NB4 (cell line): ENCODE results near the gene FAM185A.
"Not testable (repeated sequence)": the region's sequence is repeated elsewhere in the genome, so short reads cannot be mapped to it uniquely, and the experiment has no call there.

ENCODE experiments used
- DNase-seq: peaks from one replicate; pipeline ENCODE4 v3.0.0; 2010; ENCODE audit warnings: low read depth
- H3K4me3 ChIP-seq: one replicate; pipeline ENCODE4 v1.5.1; 2011; ENCODE audit warnings: mild to moderate bottlenecking, low read depth, low read length, moderate library complexity
- MAX ChIP-seq: IDR thresholded peaks from 2 replicates; pipeline ENCODE4 v1.6.1; 2011; ENCODE audit warnings: low read depth, low read length
- MYC ChIP-seq: IDR thresholded peaks from 2 replicates; pipeline ENCODE4 v1.6.1; 2011; ENCODE audit warnings: low read depth, low read length
- POLR2A ChIP-seq: IDR thresholded peaks from 2 replicates; pipeline ENCODE4 v1.6.1; 2011; ENCODE audit warnings: mild to moderate bottlenecking; ENCODE audit not compliant: insufficient read length; ENCODE audit errors: extremely low read depth

The FAM185A gene

GRCh38 chr7:102748605-102749444, at the start of gene FAM185A:
TSS of gene FAM185A (plus strand) at chr7:102748999. CDS start at chr7:102749208, 209 bp downstream.
- TF ChIP-seq POLR2A (peak; percentile 39), MAX (peak; percentile 83), MYC (peak; percentile 71)
- peak within 1 kb of the TSS; percentile 76 for H3K4me3 ChIP-seq
- DNase-seq = peak; percentile 100

- DNase-seq = peak; percentile 46
- H3K4me3 ChIP-seq = not testable (repeated sequence)
Measured at GRCh38 chr7:102713011-102713690, 35.6 kb upstream of the FAM185A start.

- not testable (repeated sequence) for DNase-seq, H3K4me3 ChIP-seq
Measured at GRCh38 chr7:102713691-102714080, 35.1 kb upstream of the FAM185A start.

- DNase-seq, H3K4me3 ChIP-seq: not testable (repeated sequence)
Measured at GRCh38 chr7:102714774-102715522, 33.9 kb upstream of the FAM185A start.

- H3K4me3 ChIP-seq, DNase-seq: not testable (repeated sequence)
Measured at GRCh38 chr7:102715718-102716117, 33.1 kb upstream of the FAM185A start.

GRCh38 chr7:102718491-102718890, 30.3 kb upstream of the FAM185A start:
- DNase-seq = peak; percentile 18
- H3K4me3 ChIP-seq = not testable (repeated sequence)

- not testable (repeated sequence) for H3K4me3 ChIP-seq, DNase-seq
Measured at GRCh38 chr7:102726170-102726569, 22.6 kb upstream of the FAM185A start.

- H3K4me3 ChIP-seq = not testable (repeated sequence)
Measured at GRCh38 chr7:102729670-102730069, 19.1 kb upstream of the FAM185A start.

GRCh38 chr7:102730431-102730830, 18.4 kb upstream of the FAM185A start:
- H3K4me3 ChIP-seq, DNase-seq: not testable (repeated sequence)

More at GRCh38 chr7:102729670-102730069, 19.1 kb upstream of the FAM185A start:
- DNase-seq = not testable (repeated sequence)

- not testable (repeated sequence) for H3K4me3 ChIP-seq
- peak; percentile 41 for DNase-seq
Measured at GRCh38 chr7:102742002-102742771, 6.6 kb upstream of the FAM185A start.

GRCh38 chr7:102743861-102744260, 4.9 kb upstream of the FAM185A start:
- DNase-seq = not testable (repeated sequence)

GRCh38 chr7:102745494-102746288, 3.1 kb upstream of the FAM185A start:
- not testable (repeated sequence) for H3K4me3 ChIP-seq
- DNase-seq = peak; percentile 21

More at GRCh38 chr7:102743861-102744260, 4.9 kb upstream of the FAM185A start:
- not testable (repeated sequence) for H3K4me3 ChIP-seq

- H3K4me3 ChIP-seq = peak overlapping the region; percentile 76
- DNase-seq = not testable (repeated sequence)
Measured at GRCh38 chr7:102749445-102749786, 617 bp downstream of the FAM185A start.

- H3K4me3 ChIP-seq = not testable (repeated sequence)
- DNase-seq = peak; percentile 8
Measured at GRCh38 chr7:102758227-102758626, 9.4 kb downstream of the FAM185A start.

GRCh38 chr7:102759934-102760333, 11.1 kb downstream of the FAM185A start:
- not testable (repeated sequence) for DNase-seq, H3K4me3 ChIP-seq

- DNase-seq, H3K4me3 ChIP-seq: not testable (repeated sequence)
Measured at GRCh38 chr7:102761234-102761633, 12.4 kb downstream of the FAM185A start.

- not testable (repeated sequence) for H3K4me3 ChIP-seq, DNase-seq
Measured at GRCh38 chr7:102763295-102763905, 14.6 kb downstream of the FAM185A start.
